ENCODE measurements around the gene NRAS.

NRAS gene

GRCh38 chr1:114757455-114758255 lies 41.1 kb upstream of the NRAS start, which contains the start of gene CSDE1 (continued):
- TF ChIP-seq ZBTB10 (tag by site-specific recombination; IDR thresholded peaks at IDR 0.05) (peak; percentile 99), ZNF580 (tag by site-specific recombination; IDR thresholded peaks at IDR 0.05) (no peak; the same call in 1 of the 2 replicates), ZNF560 (tag by site-specific recombination; IDR thresholded peaks at IDR 0.05; ENCODE audit: borderline replicate concordance) (no peak), PRDM1 (tag by site-specific recombination; IDR thresholded peaks at IDR 0.05) (no peak), ZNF629 (tag by site-specific recombination; IDR thresholded peaks at IDR 0.05) (peak; percentile 82), ZNF26 (tag by site-specific recombination; IDR thresholded peaks at IDR 0.05) (no peak), ZNF112 (tag by site-specific recombination; IDR thresholded peaks at IDR 0.05) (no peak), ZNF148 (tag by site-specific recombination; IDR thresholded peaks at IDR 0.05; ENCODE audit: borderline replicate concordance) (no peak), ZNF426 (tag by site-specific recombination; IDR thresholded peaks at IDR 0.05) (0 out of 2 replicates have a peak, but pooled peaks have one; percentile 6), BCL6B (tag by site-specific recombination; IDR thresholded peaks at IDR 0.05) (no peak), SP2 (tag by site-specific recombination; IDR thresholded peaks at IDR 0.05) (peak; percentile 52), HOXD13 (CRISPR knock-in tag; IDR thresholded peaks at IDR 0.05; ENCODE audit: borderline replicate concordance) (no peak), ZNF239 (tag by site-specific recombination; IDR thresholded peaks at IDR 0.05) (no peak), SETDB1 (IDR thresholded peaks at IDR 0.05; ENCODE audit: insufficient read length, low read length) (no peak), ZNF366 (tag by site-specific recombination; conservative IDR thresholded peaks at IDR 0.05) (no peak), ZNF624 (tag by site-specific recombination; IDR thresholded peaks at IDR 0.05) (no peak), YY2 (tag by site-specific recombination; IDR thresholded peaks at IDR 0.05) (peak; percentile 94), ZNF571 (tag by site-specific recombination; IDR thresholded peaks at IDR 0.05) (no peak), KLF17 (tag by site-specific recombination; IDR thresholded peaks at IDR 0.05) (peak; percentile 18; the same call in 1 of the 2 replicates), AEBP2 (tag by site-specific recombination; IDR thresholded peaks at IDR 0.05; ENCODE audit: borderline replicate concordance) (no peak), ZSCAN23 (tag by site-specific recombination; IDR thresholded peaks at IDR 0.05) (no peak), ZNF626 (tag by site-specific recombination; IDR thresholded peaks at IDR 0.05) (no peak), ZBTB26 (tag by site-specific recombination; optimal IDR thresholded peaks at IDR 0.05) (peak; percentile 91), ZNF354C (tag by site-specific recombination; IDR thresholded peaks at IDR 0.05; ENCODE audit: borderline replicate concordance, low read depth) (no peak), ZNF10 (tag by site-specific recombination; IDR thresholded peaks at IDR 0.05) (no peak), ZNF76 (tag by site-specific recombination; IDR thresholded peaks at IDR 0.05; ENCODE audit: borderline replicate concordance, low read depth) (peak; percentile 98), ZNF837 (tag by site-specific recombination; IDR thresholded peaks at IDR 0.05) (no peak)
